Measurements from ENCODE around the gene MARCHF4. TPM values are rescaled to one million over a fixed set of nuclear protein-coding genes. Genes with fewer than 3 reads are reported as not detected.

Gene MARCHF4
- total and polyA plus RNA-seq, 2 experiments from 2014 or later = 0.45 to 1.1 TPM

DNA sequence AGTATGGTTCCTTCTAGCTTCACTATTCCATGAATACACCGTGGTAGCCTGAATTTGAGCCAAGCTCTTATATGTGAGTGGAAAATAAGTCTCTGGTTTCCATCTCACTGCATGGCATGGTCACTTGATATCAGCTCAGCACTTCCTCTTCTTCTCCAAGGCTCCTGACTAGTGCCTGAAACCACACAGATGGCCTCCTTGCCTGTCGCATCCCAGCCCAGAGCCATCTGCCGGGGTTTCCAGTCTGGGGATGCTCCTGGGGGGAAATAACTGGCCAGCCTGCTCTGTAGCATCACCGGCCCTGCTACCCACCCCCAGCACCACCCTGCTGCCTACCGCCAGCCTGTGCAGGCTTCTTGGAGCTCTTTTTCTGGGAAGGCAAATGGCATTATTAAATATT lies 7.7 kb upstream of the MARCHF4 start (continued):
- TF ChIP-seq, protein P1, sequence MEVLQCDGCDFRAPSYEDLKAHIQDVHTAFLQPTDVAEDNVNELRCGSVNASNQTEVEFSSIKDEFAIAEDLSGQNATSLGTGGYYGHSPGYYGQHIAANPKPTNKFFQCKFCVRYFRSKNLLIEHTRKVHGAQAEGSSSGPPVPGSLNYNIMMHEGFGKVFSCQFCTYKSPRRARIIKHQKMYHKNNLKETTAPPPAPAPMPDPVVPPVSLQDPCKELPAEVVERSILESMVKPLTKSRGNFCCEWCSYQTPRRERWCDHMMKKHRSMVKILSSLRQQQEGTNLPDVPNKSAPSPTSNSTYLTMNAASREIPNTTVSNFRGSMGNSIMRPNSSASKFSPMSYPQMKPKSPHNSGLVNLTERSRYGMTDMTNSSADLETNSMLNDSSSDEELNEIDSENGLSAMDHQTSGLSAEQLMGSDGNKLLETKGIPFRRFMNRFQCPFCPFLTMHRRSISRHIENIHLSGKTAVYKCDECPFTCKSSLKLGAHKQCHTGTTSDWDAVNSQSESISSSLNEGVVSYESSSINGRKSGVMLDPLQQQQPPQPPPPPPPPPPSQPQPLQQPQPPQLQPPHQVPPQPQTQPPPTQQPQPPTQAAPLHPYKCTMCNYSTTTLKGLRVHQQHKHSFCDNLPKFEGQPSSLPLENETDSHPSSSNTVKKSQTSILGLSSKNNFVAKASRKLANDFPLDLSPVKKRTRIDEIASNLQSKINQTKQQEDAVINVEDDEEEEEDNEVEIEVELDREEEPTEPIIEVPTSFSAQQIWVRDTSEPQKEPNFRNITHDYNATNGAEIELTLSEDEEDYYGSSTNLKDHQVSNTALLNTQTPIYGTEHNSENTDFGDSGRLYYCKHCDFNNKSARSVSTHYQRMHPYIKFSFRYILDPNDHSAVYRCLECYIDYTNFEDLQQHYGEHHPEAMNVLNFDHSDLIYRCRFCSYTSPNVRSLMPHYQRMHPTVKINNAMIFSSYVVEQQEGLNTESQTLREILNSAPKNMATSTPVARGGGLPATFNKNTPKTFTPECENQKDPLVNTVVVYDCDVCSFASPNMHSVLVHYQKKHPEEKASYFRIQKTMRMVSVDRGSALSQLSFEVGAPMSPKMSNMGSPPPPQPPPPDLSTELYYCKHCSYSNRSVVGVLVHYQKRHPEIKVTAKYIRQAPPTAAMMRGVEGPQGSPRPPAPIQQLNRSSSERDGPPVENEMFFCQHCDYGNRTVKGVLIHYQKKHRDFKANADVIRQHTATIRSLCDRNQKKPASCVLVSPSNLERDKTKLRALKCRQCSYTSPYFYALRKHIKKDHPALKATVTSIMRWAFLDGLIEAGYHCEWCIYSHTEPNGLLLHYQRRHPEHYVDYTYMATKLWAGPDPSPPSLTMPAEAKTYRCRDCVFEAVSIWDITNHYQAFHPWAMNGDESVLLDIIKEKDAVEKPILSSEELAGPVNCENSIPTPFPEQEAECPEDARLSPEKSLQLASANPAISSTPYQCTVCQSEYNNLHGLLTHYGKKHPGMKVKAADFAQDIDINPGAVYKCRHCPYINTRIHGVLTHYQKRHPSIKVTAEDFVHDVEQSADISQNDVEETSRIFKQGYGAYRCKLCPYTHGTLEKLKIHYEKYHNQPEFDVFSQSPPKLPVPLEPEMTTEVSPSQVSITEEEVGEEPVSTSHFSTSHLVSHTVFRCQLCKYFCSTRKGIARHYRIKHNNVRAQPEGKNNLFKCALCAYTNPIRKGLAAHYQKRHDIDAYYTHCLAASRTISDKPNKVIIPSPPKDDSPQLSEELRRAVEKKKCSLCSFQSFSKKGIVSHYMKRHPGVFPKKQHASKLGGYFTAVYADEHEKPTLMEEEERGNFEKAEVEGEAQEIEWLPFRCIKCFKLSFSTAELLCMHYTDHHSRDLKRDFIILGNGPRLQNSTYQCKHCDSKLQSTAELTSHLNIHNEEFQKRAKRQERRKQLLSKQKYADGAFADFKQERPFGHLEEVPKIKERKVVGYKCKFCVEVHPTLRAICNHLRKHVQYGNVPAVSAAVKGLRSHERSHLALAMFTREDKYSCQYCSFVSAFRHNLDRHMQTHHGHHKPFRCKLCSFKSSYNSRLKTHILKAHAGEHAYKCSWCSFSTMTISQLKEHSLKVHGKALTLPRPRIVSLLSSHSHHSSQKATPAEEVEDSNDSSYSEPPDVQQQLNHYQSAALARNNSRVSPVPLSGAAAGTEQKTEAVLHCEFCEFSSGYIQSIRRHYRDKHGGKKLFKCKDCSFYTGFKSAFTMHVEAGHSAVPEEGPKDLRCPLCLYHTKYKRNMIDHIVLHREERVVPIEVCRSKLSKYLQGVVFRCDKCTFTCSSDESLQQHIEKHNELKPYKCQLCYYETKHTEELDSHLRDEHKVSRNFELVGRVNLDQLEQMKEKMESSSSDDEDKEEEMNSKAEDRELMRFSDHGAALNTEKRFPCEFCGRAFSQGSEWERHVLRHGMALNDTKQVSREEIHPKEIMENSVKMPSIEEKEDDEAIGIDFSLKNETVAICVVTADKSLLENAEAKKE (CRISPR knock-in tag; IDR thresholded peaks at IDR 0.05) = no peak
- TF ChIP-seq POLR2AphosphoS5 (IDR thresholded peaks at IDR 0.05; ENCODE audit: low read depth) = no peak
- TF ChIP-seq NANOG (IDR thresholded peaks at IDR 0.05; ENCODE audit: borderline replicate concordance) = no peak
- TF ChIP-seq ZNF331 (CRISPR knock-in tag; IDR thresholded peaks at IDR 0.05; ENCODE audit: low read depth) = no peak
- no peak for TF ChIP-seq EZH2phosphoT487 (IDR thresholded peaks at IDR 0.05; ENCODE audit: unreplicated experiment)
- TF ChIP-seq CREB1 (CRISPR knock-in tag; IDR thresholded peaks at IDR 0.05; ENCODE audit: low read depth) = no peak
- no peak for TF ChIP-seq EZH2 (IDR thresholded peaks at IDR 0.05; ENCODE audit: low read depth, unreplicated experiment)
- no peak for TF ChIP-seq ZNF114 (CRISPR knock-in tag; IDR thresholded peaks at IDR 0.05)
- TF ChIP-seq, protein P2, sequence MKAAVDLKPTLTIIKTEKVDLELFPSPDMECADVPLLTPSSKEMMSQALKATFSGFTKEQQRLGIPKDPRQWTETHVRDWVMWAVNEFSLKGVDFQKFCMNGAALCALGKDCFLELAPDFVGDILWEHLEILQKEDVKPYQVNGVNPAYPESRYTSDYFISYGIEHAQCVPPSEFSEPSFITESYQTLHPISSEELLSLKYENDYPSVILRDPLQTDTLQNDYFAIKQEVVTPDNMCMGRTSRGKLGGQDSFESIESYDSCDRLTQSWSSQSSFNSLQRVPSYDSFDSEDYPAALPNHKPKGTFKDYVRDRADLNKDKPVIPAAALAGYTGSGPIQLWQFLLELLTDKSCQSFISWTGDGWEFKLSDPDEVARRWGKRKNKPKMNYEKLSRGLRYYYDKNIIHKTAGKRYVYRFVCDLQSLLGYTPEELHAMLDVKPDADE (IDR thresholded peaks at IDR 0.05) = no peak
- TF ChIP-seq REST (IDR thresholded peaks at IDR 0.05; ENCODE audit: unreplicated experiment) = no peak
